Hepatic stellate cell (primary cell): ENCODE measurements around the gene ICAM1.

ENCODE experiments used
- DNase-seq: peaks from one replicate; pipeline ENCODE4 v3.0.0; 2011; ENCODE audit warnings: low spot score

ICAM1 gene

DNA sequence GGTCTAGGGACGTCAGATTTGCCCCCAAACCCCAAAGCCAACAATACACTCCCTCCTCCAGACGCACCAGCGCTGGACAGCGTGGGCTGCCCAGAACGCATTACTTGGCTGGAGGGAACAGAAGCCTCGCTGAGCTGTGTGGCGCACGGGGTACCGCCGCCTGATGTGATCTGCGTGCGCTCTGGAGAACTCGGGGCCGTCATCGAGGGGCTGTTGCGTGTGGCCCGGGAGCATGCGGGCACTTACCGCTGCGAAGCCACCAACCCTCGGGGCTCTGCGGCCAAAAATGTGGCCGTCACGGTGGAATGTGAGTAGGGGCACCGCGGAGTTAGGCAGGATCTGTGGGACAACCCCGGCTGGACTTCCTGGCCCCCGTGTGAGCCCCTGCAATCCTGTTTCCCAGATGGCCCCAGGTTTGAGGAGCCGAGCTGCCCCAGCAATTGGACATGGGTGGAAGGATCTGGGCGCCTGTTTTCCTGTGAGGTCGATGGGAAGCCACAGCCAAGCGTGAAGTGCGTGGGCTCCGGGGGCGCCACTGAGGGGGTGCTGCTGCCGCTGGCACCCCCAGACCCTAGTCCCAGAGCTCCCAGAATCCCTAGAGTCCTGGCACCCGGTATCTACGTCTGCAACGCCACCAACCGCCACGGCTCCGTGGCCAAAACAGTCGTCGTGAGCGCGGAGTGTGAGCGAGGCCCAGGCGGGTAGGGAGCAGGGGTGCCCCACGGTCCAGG, 22.9 kb downstream of the ICAM1 start:
- DNase-seq = no peak

DNA sequence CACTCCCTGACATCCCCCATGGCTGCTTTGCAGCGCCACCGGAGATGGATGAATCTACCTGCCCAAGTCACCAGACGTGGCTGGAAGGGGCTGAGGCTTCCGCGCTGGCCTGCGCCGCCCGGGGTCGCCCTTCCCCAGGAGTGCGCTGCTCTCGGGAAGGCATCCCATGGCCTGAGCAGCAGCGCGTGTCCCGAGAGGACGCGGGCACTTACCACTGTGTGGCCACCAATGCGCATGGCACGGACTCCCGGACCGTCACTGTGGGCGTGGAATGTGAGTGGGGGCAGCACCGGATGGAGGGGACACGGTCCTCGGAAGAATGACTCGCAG, 23.4 kb downstream of the ICAM1 start:
- no peak for DNase-seq

GRCh38 chr19:10295305-10295846, 24.5 kb downstream of the ICAM1 start:
- DNase-seq = no peak

DNA sequence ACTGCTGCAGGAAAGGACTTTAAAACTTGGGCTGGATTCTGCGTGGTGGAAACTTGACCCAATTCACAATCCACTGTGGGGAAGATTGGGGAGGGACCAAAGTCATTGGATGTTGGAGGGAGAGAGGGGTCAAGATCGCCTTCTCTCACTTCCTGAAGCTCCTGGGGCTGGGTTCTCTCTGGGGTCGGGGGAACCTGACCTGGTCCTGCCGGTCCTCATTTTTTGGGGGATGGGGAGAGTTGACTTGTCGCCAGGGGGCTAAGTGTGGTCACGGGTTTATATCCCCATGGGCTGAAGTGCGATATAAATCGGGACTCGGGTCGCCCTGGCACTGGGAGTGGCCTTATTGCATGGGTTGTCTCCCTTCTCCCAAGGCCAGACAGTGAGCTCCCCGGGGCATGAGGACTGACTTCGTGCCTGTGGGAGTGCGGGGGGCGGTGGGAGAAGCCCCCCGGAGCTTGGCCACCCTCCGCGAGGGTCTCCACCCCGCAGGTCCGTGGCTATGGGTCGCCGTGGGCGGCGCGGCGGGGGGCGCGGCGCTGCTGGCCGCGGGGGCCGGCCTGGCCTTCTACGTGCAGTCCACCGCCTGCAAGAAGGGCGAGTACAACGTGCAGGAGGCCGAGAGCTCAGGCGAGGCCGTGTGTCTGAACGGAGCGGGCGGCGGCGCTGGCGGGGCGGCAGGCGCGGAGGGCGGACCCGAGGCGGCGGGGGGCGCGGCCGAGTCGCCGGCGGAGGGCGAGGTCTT, 25.1 kb downstream of the ICAM1 start:
- no peak for DNase-seq

DNA sequence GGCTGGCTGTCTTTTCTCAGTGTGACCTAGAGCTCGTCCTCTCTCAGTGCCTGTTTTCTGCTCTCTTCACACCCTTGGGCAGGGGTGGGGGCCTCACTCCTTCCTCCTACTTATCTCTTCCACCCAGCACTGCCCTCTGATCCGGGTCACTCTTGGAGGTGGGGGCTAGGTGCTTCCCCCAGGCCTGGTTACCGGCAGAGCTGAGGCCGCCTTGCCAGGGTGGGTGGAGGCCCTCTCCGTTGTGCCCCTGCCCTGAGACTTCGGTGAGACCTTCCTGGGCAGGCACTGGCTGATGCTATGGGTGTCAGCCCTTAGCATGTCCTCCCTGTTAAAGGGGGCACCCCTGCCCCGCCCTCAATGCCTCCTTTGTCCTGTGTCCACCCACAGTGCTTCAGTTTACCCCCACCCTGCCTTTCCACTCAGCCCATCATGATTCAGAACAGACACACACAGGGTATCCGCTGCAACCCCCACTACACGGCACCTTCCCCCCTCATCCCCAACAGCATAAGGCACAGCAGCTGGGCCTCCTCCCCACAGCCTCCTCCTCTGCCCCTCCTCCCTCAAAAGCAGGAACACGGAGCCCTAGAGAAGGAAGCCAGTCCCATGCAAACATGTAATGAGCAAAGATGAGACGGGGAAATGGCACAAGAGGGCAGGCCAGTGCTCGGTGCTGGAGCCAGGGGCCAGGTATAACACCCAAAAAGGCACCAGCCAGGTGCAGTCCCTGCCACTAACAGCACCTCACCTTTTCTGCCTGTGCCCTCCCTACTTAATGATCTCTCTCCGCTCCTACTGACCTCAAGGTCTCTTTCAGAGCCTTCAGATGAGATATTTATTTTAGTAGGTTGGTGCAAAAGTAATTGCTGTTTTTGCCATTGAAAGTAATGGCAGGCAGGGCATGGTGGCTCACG, 28.9 kb downstream of the ICAM1 start:
- DNase-seq = no peak

GRCh38 chr19:10305139-10305806, 34.4 kb downstream of the ICAM1 start:
- no peak for DNase-seq

- no peak for DNase-seq
Observed at GRCh38 chr19:10306327-10306726, 35.4 kb downstream of the ICAM1 start.

DNA sequence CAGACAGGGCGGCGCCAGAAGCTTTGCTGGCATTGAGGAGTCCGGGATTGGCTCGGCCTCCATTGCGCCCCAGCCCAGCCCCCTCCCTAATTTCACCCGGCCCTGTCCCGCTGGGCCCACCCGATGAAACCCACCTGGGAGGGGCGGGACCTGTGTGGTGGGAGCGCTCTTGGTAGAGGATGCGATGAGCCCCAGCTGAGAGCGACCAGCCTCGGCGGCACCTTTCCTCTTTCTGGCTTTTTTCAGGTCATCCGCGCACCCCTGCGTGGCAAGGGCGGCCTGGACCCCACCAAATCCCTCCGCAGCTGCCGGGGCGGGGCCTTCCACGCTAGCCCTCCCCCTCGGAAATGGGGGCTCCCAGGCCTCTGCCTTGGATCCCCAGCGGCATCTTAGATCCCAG, 38.5 kb downstream of the ICAM1 start, which contains the start of gene ZGLP1:
TSS of gene ZGLP1 (minus strand) at position 393 of the 400 bp plus-strand sequence.
- no peak for DNase-seq

DNA sequence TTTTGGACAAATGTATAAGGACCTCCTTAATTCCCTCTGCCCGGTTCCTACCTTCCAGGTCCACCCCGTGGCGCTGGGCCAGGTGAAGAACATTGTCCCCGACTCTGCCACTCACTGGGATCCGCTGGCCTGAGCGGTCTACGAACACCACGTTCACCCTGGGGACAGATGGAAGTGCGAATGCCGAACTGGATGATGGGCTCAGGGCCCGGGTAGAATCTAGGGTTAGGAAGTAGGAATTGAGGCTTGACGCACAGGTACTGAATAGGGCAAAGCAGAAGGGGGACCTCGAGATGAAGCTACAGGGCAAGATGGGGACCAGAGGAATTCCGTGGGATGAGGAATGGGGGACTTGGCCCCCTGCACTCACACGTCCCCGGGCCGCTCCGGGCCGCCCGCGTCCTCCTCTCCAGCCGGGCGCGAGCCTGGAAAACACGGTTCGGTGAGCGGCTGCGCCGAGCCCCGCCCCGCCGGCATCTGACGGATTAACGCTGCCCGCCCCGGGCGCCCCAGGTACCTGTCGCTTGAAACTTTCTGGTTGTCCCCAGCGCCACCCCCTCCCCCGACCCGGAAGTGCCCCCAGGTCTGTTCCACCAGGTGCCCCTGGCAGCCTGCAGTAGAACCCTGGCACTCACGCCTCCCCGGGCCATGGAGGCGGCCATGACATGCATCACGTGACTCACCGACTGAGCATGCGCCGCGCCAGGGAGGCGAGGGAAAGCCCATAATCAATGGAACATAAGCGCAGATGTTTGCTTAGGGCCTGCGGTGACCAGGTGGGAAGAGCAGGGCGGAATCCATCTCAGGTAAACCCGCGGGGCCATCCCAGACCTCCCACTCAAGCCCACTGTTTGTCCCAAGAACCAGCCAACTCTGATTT, 44.7 kb downstream of the ICAM1 start, which contains the start of gene FDX2:
TSS of gene FDX2 (minus strand) at position 681 of the 880 bp plus-strand sequence. CDS start at position 662, 19 bp downstream.
- DNase-seq = peak; percentile 94

- no peak for DNase-seq
Observed at GRCh38 chr19:10316229-10317044, 45.5 kb downstream of the ICAM1 start.

DNA sequence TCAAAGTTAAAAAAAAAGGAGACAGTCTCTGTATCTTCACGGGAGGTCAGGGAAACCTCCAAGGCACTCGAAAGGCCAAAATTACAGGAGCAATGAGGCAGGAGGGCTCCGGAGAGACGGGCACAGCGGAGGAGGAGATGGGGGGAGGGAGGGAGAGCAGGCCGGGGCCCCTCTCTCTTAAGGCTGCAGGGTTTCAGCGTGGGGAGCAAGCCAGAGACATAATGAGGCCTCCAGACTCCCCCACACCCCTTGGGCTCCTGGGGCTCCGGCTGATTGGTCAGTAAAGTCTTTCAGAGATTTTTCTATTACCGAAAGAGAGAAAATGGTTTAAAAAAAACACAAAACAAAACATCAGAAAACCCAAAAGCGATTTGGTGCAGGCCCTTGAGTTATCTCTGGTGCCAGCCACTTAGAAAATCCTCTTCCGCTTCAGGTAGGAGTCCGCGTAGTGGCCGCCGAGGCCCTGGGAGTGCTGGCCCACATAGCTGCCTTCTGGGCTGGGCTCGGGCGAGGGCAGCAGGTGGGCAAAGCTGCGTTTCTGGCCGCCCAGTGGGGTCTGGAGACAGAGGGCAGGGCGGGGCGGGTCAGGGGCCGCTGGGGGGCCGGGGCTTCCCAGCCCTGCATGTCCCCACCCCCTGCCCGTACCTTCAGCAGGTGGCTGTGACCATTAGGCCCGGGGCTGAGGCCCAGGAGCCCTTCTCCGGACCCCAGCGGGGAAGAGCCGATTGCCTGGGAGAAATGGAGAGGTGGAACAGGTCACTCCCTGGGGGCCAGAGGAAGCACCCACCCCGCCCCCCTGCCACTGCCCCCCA, 46.3 kb downstream of the ICAM1 start:
- no peak for DNase-seq

DNA sequence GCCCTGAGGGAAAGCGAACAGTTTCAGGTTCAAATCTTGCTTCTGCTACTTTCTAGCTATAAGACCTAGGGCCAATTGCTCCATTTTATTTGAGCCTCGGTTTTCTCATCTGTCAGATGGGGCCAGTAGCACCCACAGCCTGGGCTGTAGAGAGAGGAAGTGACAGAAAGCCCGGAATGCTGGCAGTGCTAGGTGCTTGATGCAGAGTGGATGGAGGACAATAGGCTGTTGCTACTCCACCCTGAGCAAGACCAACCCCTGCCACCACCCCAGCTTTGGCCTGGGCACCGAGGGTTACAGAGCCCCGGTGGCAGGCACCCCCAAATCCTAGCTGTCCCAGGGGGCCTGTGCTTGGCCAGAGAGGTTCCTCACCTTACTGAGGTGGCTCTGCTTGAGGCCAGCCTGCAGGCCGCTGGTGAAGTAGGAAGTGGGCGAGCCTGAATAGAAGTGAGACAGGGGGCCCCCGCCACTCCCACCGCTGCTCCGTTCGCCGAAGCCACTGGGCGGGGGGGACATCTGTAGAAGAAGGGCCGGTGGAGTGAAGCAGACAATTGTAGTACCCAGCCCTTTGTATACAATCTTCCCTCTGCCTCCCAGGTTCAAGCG, 47.0 kb downstream of the ICAM1 start:
- DNase-seq = no peak

GRCh38 chr19:10318807-10319682, 48.1 kb downstream of the ICAM1 start:
- no peak for DNase-seq

- no peak for DNase-seq
Observed at GRCh38 chr19:10320602-10321416, 49.9 kb downstream of the ICAM1 start.

GRCh38 chr19:10321417-10321797, 50.5 kb downstream of the ICAM1 start:
- no peak for DNase-seq
